ENCODE measurements around the gene ZNF644. TPM values are rescaled to one million over a fixed set of nuclear protein-coding genes. Genes with fewer than 3 reads are reported as not detected.

ZNF644 gene
- total RNA-seq, 1 donor from 2014 or later: 75.2 TPM

GRCh38 chr1:91026320-91026719 is 4.5 kb upstream of the ZNF644 start:
- Mint-ChIP-seq H3K9me3 (no peaks in the 10 kb centered on the region), H3K4me1 (ENCODE audit: unreplicated experiment) (peaks cover 5% of the 10 kb centered on the region), H3K36me3 (no peaks in the 10 kb centered on the region), H3K4me3 (no peak overlapping the region), H3K27ac (no peak overlapping the region), H3K27me3 (peaks cover 5% of the 10 kb centered on the region)
- no peak for DNase-seq (ENCODE audit: extremely low spot score, unreplicated experiment)
- no peak for TF ChIP-seq CTCF (conservative IDR thresholded peaks at IDR 0.05)

GRCh38 chr1:91024481-91025119 is 2.8 kb upstream of the ZNF644 start:
- H3K4me3 Mint-ChIP-seq: no peak overlapping the region
- no peaks in the 10 kb centered on the region for H3K27me3 Mint-ChIP-seq
- peaks cover 15% of the 10 kb centered on the region for H3K4me1 Mint-ChIP-seq (ENCODE audit: unreplicated experiment)
- H3K36me3 Mint-ChIP-seq: no peaks in the 10 kb centered on the region
- no peak for DNase-seq (ENCODE audit: extremely low spot score, unreplicated experiment)
- no peak overlapping the region for H3K27ac Mint-ChIP-seq
- TF ChIP-seq CTCF (conservative IDR thresholded peaks at IDR 0.05): no peak
- H3K9me3 Mint-ChIP-seq: no peaks in the 10 kb centered on the region

GRCh38 chr1:91022518-91022929 is 689 bp upstream of the ZNF644 start:
- no peak for DNase-seq (ENCODE audit: extremely low spot score, unreplicated experiment)
- H3K9me3 Mint-ChIP-seq: no peaks in the 10 kb centered on the region
- peak overlapping the region; percentile 98 for H3K27ac Mint-ChIP-seq
- H3K27me3 Mint-ChIP-seq: no peaks in the 10 kb centered on the region
- H3K36me3 Mint-ChIP-seq: peaks cover 12% of the 10 kb centered on the region
- peaks cover 32% of the 10 kb centered on the region for H3K4me1 Mint-ChIP-seq (ENCODE audit: unreplicated experiment)
- TF ChIP-seq CTCF (conservative IDR thresholded peaks at IDR 0.05): no peak
- H3K4me3 Mint-ChIP-seq: peak overlapping the region; percentile 98

- peak; percentile 86 for DNase-seq (ENCODE audit: extremely low spot score, unreplicated experiment)
- Mint-ChIP-seq H3K4me1 (ENCODE audit: unreplicated experiment) (peaks cover 34% of the 10 kb centered on the region), H3K27ac (peak overlapping the region; percentile 98), H3K9me3 (no peaks in the 10 kb centered on the region), H3K27me3 (no peaks in the 10 kb centered on the region), H3K4me3 (peak overlapping the region; percentile 98), H3K36me3 (peaks cover 14% of the 10 kb centered on the region)
- TF ChIP-seq CTCF (conservative IDR thresholded peaks at IDR 0.05): peak; percentile 6
Observed at GRCh38 chr1:91020967-91021685, 709 bp downstream of the ZNF644 start.

- Mint-ChIP-seq H3K9me3 (no peaks in the 10 kb centered on the region), H3K4me1 (ENCODE audit: unreplicated experiment) (peaks cover 37% of the 10 kb centered on the region), H3K4me3 (peak overlapping the region; percentile 98), H3K36me3 (peaks cover 16% of the 10 kb centered on the region), H3K27me3 (no peaks in the 10 kb centered on the region), H3K27ac (peak overlapping the region; percentile 98)
- no peak for TF ChIP-seq CTCF (conservative IDR thresholded peaks at IDR 0.05)
- DNase-seq (ENCODE audit: extremely low spot score, unreplicated experiment): no peak
Observed at GRCh38 chr1:91020486-91020885, 1.3 kb downstream of the ZNF644 start.
